HepG2 (cell line): ENCODE measurements around the gene CIROP. TPM values are rescaled to one million over a fixed set of nuclear protein-coding genes. Genes with fewer than 3 reads are reported as not detected.

Experiments used
- ATAC-seq: fragments of 200-7000 bp; cut with Tn5 transposase; 3 replicates; pipeline ENCODE4 v1.9.1; 2020; ENCODE audit warnings: mild to moderate bottlenecking, moderate library complexity
- BruUV-seq: library from RNA; stranded (reverse); fragments of 400-500 nt; replicated peaks from 2 replicates; lab custom pipeline; 2021; lab: Mats Ljungman, UMichigan
- CTCF ChIA-PET: fragments of 300-600 bp; formaldehyde crosslinking; extraction: SDS; loops from one replicate; lab custom pipeline; 2021; ENCODE audit warnings: low total read pairs, inconsistent platforms, low intra/inter-chr PET ratio; lab: Yijun Ruan, JAX
- POLR2A ChIA-PET: fragments of 350-600 bp; sonication (Branson Sonifier 250); formaldehyde crosslinking; loops from one replicate; lab custom pipeline; 2020; ENCODE audit warnings: antibody characterized with exemption, inconsistent platforms; lab: Yijun Ruan, JAX
- DNase-seq: peaks from one replicate; pipeline ENCODE4 v3.0.0-alpha.2; 2015; ENCODE audit warnings: low spot score
- FAIRE-seq: peaks from 3 replicates; lab custom pipeline; 2011; peaks lifted over from hg19 to GRCh38; lab: Jason Lieb, UNC
- H2AFZ ChIP-seq: one replicate; pipeline ENCODE4 v1.6.1; 2011; ENCODE audit warnings: low read length, inconsistent platforms
- H3K27ac ChIP-seq: fragments of 300-600 bp; 3 replicates; pipeline ENCODE4 v1.8.0; 2011; ENCODE audit warnings: mixed run types, mild to moderate bottlenecking, mixed read lengths, low read length, inconsistent platforms; ENCODE audit not compliant: insufficient read depth; ENCODE audit errors: extremely low read length
- H3K27me3 ChIP-seq, 2 experiments: fragments of 200-600 bp in 1 of 2; 2 replicates in 1 of 2; 3 replicates in 1 of 2; pipeline versions ENCODE4 v1.6.0 to v1.8.0; 2011; ENCODE audit warnings: low read length in 2 of 2, mild to moderate bottlenecking in 2 of 2, moderate library complexity in 2 of 2, inconsistent platforms in 1 of 2; ENCODE audit not compliant: insufficient read depth in 2 of 2, control insufficient read depth in 1 of 2
- H3K36me3 ChIP-seq, 2 experiments: fragments of 200-600 bp in 1 of 2; replicated peaks in 1 of 2; 2 replicates in 1 of 2; 3 replicates in 1 of 2; pipeline versions ENCODE4 v1.5.1 to v1.8.0; 2011; ENCODE audit warnings: low read length in 2 of 2, inconsistent platforms in 1 of 2; ENCODE audit not compliant: insufficient read depth in 2 of 2, control insufficient read depth in 1 of 2
- H3K4me1 ChIP-seq: 2 replicates; pipeline ENCODE4 v1.5.1; 2012; ENCODE audit warnings: low read length, inconsistent platforms; ENCODE audit not compliant: insufficient read depth
- H3K4me2 ChIP-seq: 2 replicates; pipeline ENCODE4 v1.6.0; 2011; ENCODE audit warnings: low read depth, low read length, inconsistent platforms
- H3K4me3 ChIP-seq, 3 experiments: fragments of 200-600 bp in 1 of 3; sonication (generic), shearing (Covaris generic) in 1 of 3; replicated peaks in 1 of 3; 2 replicates each; pipeline ENCODE4 v1.5.1; 2011 to 2016; ENCODE audit warnings: low read length in 3 of 3, inconsistent platforms in 2 of 3, low read depth in 2 of 3, mild to moderate bottlenecking in 2 of 3, control low read depth in 1 of 3, mixed read lengths in 1 of 3; ENCODE audit not compliant: insufficient read depth in 1 of 3
- H3K79me2 ChIP-seq: one replicate; pipeline ENCODE4 v1.6.1; 2011; ENCODE audit warnings: low read length, inconsistent platforms; ENCODE audit not compliant: insufficient read depth
- H3K9ac ChIP-seq: 2 replicates; pipeline ENCODE4 v1.6.0; 2011; ENCODE audit warnings: mild to moderate bottlenecking, low read depth, low read length, inconsistent platforms; ENCODE audit not compliant: insufficient read depth
- H3K9me3 ChIP-seq: 2 replicates; pipeline ENCODE4 v1.5.1; 2012; ENCODE audit warnings: mild to moderate bottlenecking, low read length
- H4K20me1 ChIP-seq: 2 replicates; pipeline ENCODE4 v1.6.0; 2011; ENCODE audit warnings: inconsistent platforms, mild to moderate bottlenecking, low read length, moderate library complexity; ENCODE audit not compliant: insufficient read depth
- ATF4 ChIP-seq, 2 experiments: fragments of 450-650 bp in 1 of 2; sonication (generic) in 1 of 2; formaldehyde crosslinking; IDR thresholded peaks; 2 replicates each; pipeline versions ENCODE4 v1.5.0 to v1.8.0; 2020 to 2022; ENCODE audit warnings: mild to moderate bottlenecking in 1 of 2, missing genetic modification reagents in 1 of 2
- DDIT3 ChIP-seq: sonication (generic); formaldehyde crosslinking; IDR thresholded peaks from 2 replicates; pipeline ENCODE4 v1.4.0; 2020; ENCODE audit warnings: mild to moderate bottlenecking, missing genetic modification reagents
- GABPB1 ChIP-seq: IDR thresholded peaks from 2 replicates; pipeline ENCODE4 v1.6.1; 2016; ENCODE audit warnings: mild to moderate bottlenecking, missing genetic modification reagents, moderate library complexity, missing compliant biosample characterization
- JUNB ChIP-seq: sonication (generic); formaldehyde crosslinking; IDR thresholded peaks from 2 replicates; pipeline ENCODE4 v1.8.0; 2022; ENCODE audit warnings: missing genetic modification reagents, mild to moderate bottlenecking, borderline replicate concordance
- KLF6 ChIP-seq: IDR thresholded peaks from 2 replicates; pipeline ENCODE4 v1.8.0; 2016; ENCODE audit warnings: missing biosample characterization, missing genetic modification reagents
- PITX1 ChIP-seq: sonication (generic); formaldehyde crosslinking; IDR thresholded peaks from 2 replicates; pipeline ENCODE4 v1.5.1; 2020; ENCODE audit warnings: mild to moderate bottlenecking, missing genetic modification reagents
- RARG ChIP-seq: sonication (generic); formaldehyde crosslinking; IDR thresholded peaks from 2 replicates; pipeline ENCODE4 v1.4.0; 2020; ENCODE audit warnings: low read depth, mild to moderate bottlenecking, missing genetic modification reagents
- SP2 ChIP-seq: sonication (generic); formaldehyde crosslinking; IDR thresholded peaks from 2 replicates; pipeline ENCODE4 v1.5.1; 2020; ENCODE audit warnings: mild to moderate bottlenecking, missing genetic modification reagents
- STAT6 ChIP-seq: sonication (generic); formaldehyde crosslinking; IDR thresholded peaks from 2 replicates; pipeline ENCODE4 v1.4.0; 2020; ENCODE audit warnings: missing genetic modification reagents, mild to moderate bottlenecking, borderline replicate concordance
- TCF7L2 ChIP-seq: IDR thresholded peaks from 2 replicates; pipeline ENCODE4 v1.6.1; 2011; ENCODE audit warnings: mild to moderate bottlenecking, low read depth, low read length, moderate library complexity
- ZIK1 ChIP-seq: sonication (generic); formaldehyde crosslinking; IDR thresholded peaks from 2 replicates; pipeline ENCODE4 v1.5.0; 2020; ENCODE audit warnings: mild to moderate bottlenecking, low read depth, missing genetic modification reagents, borderline replicate concordance
- ZNF251 ChIP-seq: sonication (generic); formaldehyde crosslinking; IDR thresholded peaks from 2 replicates; pipeline ENCODE4 v1.9.0; 2021; ENCODE audit warnings: mild to moderate bottlenecking, missing genetic modification reagents
- ZNF543 ChIP-seq: sonication (generic); formaldehyde crosslinking; IDR thresholded peaks from 2 replicates; pipeline ENCODE4 v1.4.0; 2020; ENCODE audit warnings: mild to moderate bottlenecking, missing genetic modification reagents
- ZNF557 ChIP-seq: sonication (generic); formaldehyde crosslinking; IDR thresholded peaks from 2 replicates; pipeline ENCODE4 v1.4.0; 2020; ENCODE audit warnings: missing genetic modification reagents
- ZNF558 ChIP-seq: sonication (generic); formaldehyde crosslinking; IDR thresholded peaks from 2 replicates; pipeline ENCODE4 v1.9.0; 2022; ENCODE audit warnings: mild to moderate bottlenecking, missing genetic modification reagents, borderline replicate concordance
- ZNF704 ChIP-seq: sonication (generic); formaldehyde crosslinking; IDR thresholded peaks from 2 replicates; pipeline ENCODE4 v1.8.1; 2023; ENCODE audit warnings: mild to moderate bottlenecking, inconsistent platforms, moderate library complexity, missing genetic modification reagents, borderline replicate concordance
- ZNF709 ChIP-seq: sonication (generic); formaldehyde crosslinking; IDR thresholded peaks from 2 replicates; pipeline ENCODE4 v1.5.0; 2020; ENCODE audit warnings: mild to moderate bottlenecking, missing genetic modification reagents
- ZNF83 ChIP-seq: sonication (generic); formaldehyde crosslinking; IDR thresholded peaks from 2 replicates; pipeline ENCODE4 v1.4.0; 2020; ENCODE audit warnings: missing genetic modification reagents, mild to moderate bottlenecking, borderline replicate concordance
- WGBS: methylation state at CpG from one replicate; pipeline ENCODE4 v1.1.6; 2017; ENCODE audit warnings: low lambda C conversion rate; 5-methylcytosine and 5-hydroxymethylcytosine counted together
- in situ Hi-C: cut with HindIII; loops from 2 replicates; pipeline ENCODE4 v1.10.0; 2017; ENCODE audit warnings: low pct_unique_long_range_greater_than_20kb; ENCODE audit not compliant: extremely low pct_ligation_motif_present
- intact Hi-C: fragments of 100-400 bp; cut with micrococcal nuclease; formaldehyde crosslinking; loops from one replicate; pipeline ENCODE4 v1.10.0; 2022; ENCODE audit not compliant: unreplicated experiment
- polyA plus RNA-seq, 8 experiments: library from polyadenylated mRNA; depleted of rRNA in 3 of 8; stranded (reverse) in 7 of 8; unstranded in 1 of 8; fragments of >200 nt; fragmentation: Illumina TruSeq in 4 of 8; extraction: Trizol in 4 of 8; gene quantifications; 2 replicates each; pipeline versions ENCODE4 v1.2.1 to v1.2.3, GENCODE V29; 2011 to 2016; ENCODE audit warnings: low read depth in 4 of 8, missing spikeins in 1 of 8, mixed read lengths in 1 of 8; ENCODE audit not compliant: insufficient read depth in 1 of 8
- total RNA-seq, 5 experiments: library from RNA; depleted of rRNA; stranded (reverse); fragments of >200 nt; fragmentation: Illumina TruSeq; extraction: Trizol; gene quantifications; 2 replicates each; pipeline ENCODE4 v1.2.3, GENCODE V29; 2016; ENCODE audit warnings: low read depth in 1 of 5

The CIROP gene
- total and polyA plus RNA-seq, 2 of the 13 experiments (the other 11 are each of a cell fraction or from before 2014, with no cell fraction given), result 0.07 TPM; not detected in 1

GRCh38 chr14:23120541-23121251 is 15.9 kb upstream of the CIROP start:
- Histone ChIP-seq H3K4me3 (no peak overlapping the region), H4K20me1 (no peaks in the 10 kb centered on the region), H3K4me1 (peaks cover 22% of the 10 kb centered on the region), H3K36me3 (no peaks in the 10 kb centered on the region), H3K27ac (no peak overlapping the region), H3K9me3 (no peaks in the 10 kb centered on the region), H3K79me2 (no peaks in the 10 kb centered on the region), H2AFZ (no peak overlapping the region), H3K27me3 (peaks cover 47 to 93% of the 10 kb centered on the region in 2 experiments), H3K9ac (no peak overlapping the region), H3K4me2 (no peak overlapping the region)
- POLR2A ChIA-PET, result interaction anchor here (1.0 kb wide), 5 partner anchors 26 to 201 kb away, joined by 3 to 17 read pairs (median 4); partner anchors contain the start of genes ACIN1, C14orf119 and PABPN1
- DNase-seq, result peak; percentile 93
- in situ Hi-C loops, result loop anchor here (5.0 kb wide), 1 partner anchor 67 kb away; no protein-coding TSS in a partner anchor
- CTCF ChIA-PET, result interaction anchor here (0.6 to 9.6 kb wide), 24 partner anchors 9 to 564 kb away, joined by 3 to 493 read pairs (median 5); partner anchors contain the start of genes ACIN1, C14orf119 and SLC7A8
- intact Hi-C loops, result loop anchor here (1.0 to 5.0 kb wide), 3 partner anchors 67 to 262 kb away; no protein-coding TSS in a partner anchor
- FAIRE-seq, result peak; percentile 98
- no TSS peak for BruUV-seq
- 20% methylated on average over 9 of the region's 9 CpGs for WGBS
- ATAC-seq, result peak; percentile 83
- no peak for TF ChIP-seq ZNF558 (CRISPR knock-in tag)
- TF ChIP-seq TCF7L2, result no peak
- TF ChIP-seq KLF6 (CRISPR knock-in tag), result 0 out of 2 replicates have a peak, but pooled peaks have one; percentile 65
- TF ChIP-seq PITX1 (CRISPR knock-in tag), result peak; percentile 75; the same call in 1 of the 2 replicates
- TF ChIP-seq DDIT3 (CRISPR knock-in tag), result no peak
- TF ChIP-seq ATF4 (CRISPR knock-in tag; IDR thresholded peaks at IDR 0.05), result no peak; a peak in 1 of 4 replicates
- peak; percentile 62; the same call in 1 of the 2 replicates for TF ChIP-seq ZNF704
- peak; percentile 43; the same call in 1 of the 2 replicates for TF ChIP-seq ZNF83 (CRISPR knock-in tag)
- peak; percentile 79; the same call in 1 of the 2 replicates for TF ChIP-seq ZIK1
- TF ChIP-seq ZNF557 (CRISPR knock-in tag), result no peak
- no peak for TF ChIP-seq ZNF251 (CRISPR knock-in tag)
- TF ChIP-seq STAT6, result no peak
- no peak for TF ChIP-seq RARG (CRISPR knock-in tag)
- TF ChIP-seq ZNF709 (CRISPR knock-in tag), result no peak
- no peak for TF ChIP-seq JUNB (CRISPR knock-in tag)
- TF ChIP-seq SP2 (CRISPR knock-in tag), result no peak
- peak; percentile 72 for TF ChIP-seq GABPB1 (CRISPR knock-in tag)
- TF ChIP-seq ZNF543 (CRISPR knock-in tag), result no peak
